H1 (cell line): ENCODE data around the gene CHCHD3. TPM values are rescaled to one million over a fixed set of nuclear protein-coding genes. Genes with fewer than 3 reads are reported as not detected.
A peak's percentile ranks its signal among the peaks of the same experiment; 100 is the strongest.

Experiments
- CTCF ChIA-PET: fragments of 300-600 bp; sonication (Branson Sonifier 250); formaldehyde crosslinking; loops from one replicate; lab custom pipeline; 2021; ENCODE audit not compliant: partially characterized antibody; lab: Charles Lee
- POLR2A ChIA-PET: fragments of 300-600 bp; sonication (Branson Sonifier 250); formaldehyde crosslinking; loops from one replicate; lab custom pipeline; 2021; ENCODE audit warnings: inconsistent platforms; ENCODE audit not compliant: partially characterized antibody; lab: Charles Lee
- DNase-seq, 2 experiments: peaks; one replicate each; pipeline versions ENCODE4 v3.0.0 to v3.0.0-alpha.2; 2010 to 2022; ENCODE audit warnings: low spot score in 2 of 2, low read depth in 1 of 2, mixed read lengths in 1 of 2
- FAIRE-seq: peaks from 2 replicates; lab custom pipeline; 2011; peaks lifted over from hg19 to GRCh38; lab: Jason Lieb, UNC
- H2AFZ ChIP-seq: 2 replicates; pipeline ENCODE4 v1.8.1; 2012; ENCODE audit warnings: low read length, inconsistent platforms
- H2AK5ac ChIP-seq: 2 replicates; pipeline ENCODE4 v1.6.1; 2013; ENCODE audit warnings: low read depth, low read length
- H2BK120ac ChIP-seq: replicated peaks from 2 replicates; pipeline ENCODE3; 2013; ENCODE audit warnings: low read depth, low read length, inconsistent platforms
- H2BK12ac ChIP-seq: 2 replicates; pipeline ENCODE4 v1.6.1; 2013; ENCODE audit warnings: low read depth, low read length
- H2BK15ac ChIP-seq: 2 replicates; pipeline ENCODE4 v1.6.1; 2013; ENCODE audit warnings: low read length
- H2BK20ac ChIP-seq: 2 replicates; pipeline ENCODE4 v1.6.1; 2013; ENCODE audit warnings: low read length
- H2BK5ac ChIP-seq: 2 replicates; pipeline ENCODE4 v1.6.1; 2013; ENCODE audit warnings: low read depth, low read length
- H3K14ac ChIP-seq: 2 replicates; pipeline ENCODE4 v1.6.1; 2013; ENCODE audit warnings: inconsistent platforms; ENCODE audit not compliant: insufficient read length
- H3K18ac ChIP-seq: 2 replicates; pipeline ENCODE4 v1.6.1; 2013; ENCODE audit warnings: low read length; ENCODE audit errors: extremely low read depth
- H3K23ac ChIP-seq: 2 replicates; pipeline ENCODE4 v1.6.1; 2013; ENCODE audit warnings: inconsistent platforms; ENCODE audit not compliant: insufficient read length
- H3K23me2 ChIP-seq: 2 replicates; pipeline ENCODE4 v1.6.1; 2013; ENCODE audit warnings: low read depth, low read length
- H3K27ac ChIP-seq: 2 replicates; pipeline ENCODE4 v1.6.1; 2011; ENCODE audit warnings: low read depth, low read length, inconsistent platforms
- H3K27me3 ChIP-seq, 4 experiments: replicated peaks in 1 of 4; 1 replicate in 1 of 4; 2 replicates in 3 of 4; pipeline versions ENCODE4 v1.6.1 to v1.8.1; 2011 to 2013; ENCODE audit warnings: low read length in 3 of 4, mild to moderate bottlenecking in 3 of 4, inconsistent platforms in 2 of 4, mixed read lengths in 2 of 4, moderate library complexity in 1 of 4; ENCODE audit not compliant: control insufficient read depth in 3 of 4, insufficient read depth in 3 of 4; ENCODE audit errors: extremely low read depth in 1 of 4
- H3K36me3 ChIP-seq, 4 experiments: 2 replicates each; pipeline versions ENCODE4 v1.6.1 to v1.8.1; 2011 to 2013; ENCODE audit warnings: mild to moderate bottlenecking in 4 of 4, low read length in 3 of 4, moderate library complexity in 2 of 4, control low read depth in 1 of 4, inconsistent platforms in 1 of 4; ENCODE audit not compliant: insufficient read depth in 4 of 4, control insufficient read depth in 2 of 4
- H3K4ac ChIP-seq: replicated peaks from 2 replicates; pipeline ENCODE3; 2013; ENCODE audit warnings: low read length, low read depth, mixed read lengths, inconsistent platforms; ENCODE audit not compliant: insufficient read length
- H3K4me1 ChIP-seq, 4 experiments: replicated peaks in 1 of 4; 1 replicate in 1 of 4; 2 replicates in 3 of 4; pipeline versions ENCODE4 v1.6.1 to v1.8.1; 2011 to 2013; ENCODE audit warnings: low read length in 3 of 4, inconsistent platforms in 2 of 4, mixed read lengths in 1 of 4; ENCODE audit not compliant: insufficient read depth in 4 of 4, control insufficient read depth in 3 of 4
- H3K4me2 ChIP-seq, 2 experiments: 2 replicates each; pipeline versions ENCODE4 v1.6.1 to v1.8.1; 2011 to 2013; ENCODE audit warnings: low read depth in 2 of 2, low read length in 2 of 2, control low read depth in 1 of 2, inconsistent platforms in 1 of 2, mild to moderate bottlenecking in 1 of 2; ENCODE audit not compliant: insufficient read depth in 1 of 2
- H3K4me3 ChIP-seq, 4 experiments: fragments of 200-600, 300-600 bp in 1 of 4; sonication (generic), shearing (Covaris generic), sonication (Bioruptor Twin) in 1 of 4; 2 replicates each; pipeline versions ENCODE4 v1.5.1 to v1.8.1; 2011 to 2016; ENCODE audit warnings: low read length in 4 of 4, low read depth in 3 of 4, control low read depth in 2 of 4, inconsistent platforms in 2 of 4, mild to moderate bottlenecking in 2 of 4, mixed read lengths in 1 of 4, moderate library complexity in 1 of 4; ENCODE audit not compliant: insufficient read depth in 2 of 4; ENCODE audit errors: extremely low read depth in 1 of 4
- H3K56ac ChIP-seq: replicated peaks from 2 replicates; pipeline ENCODE3; 2013; ENCODE audit warnings: low read depth, mild to moderate bottlenecking, mixed read lengths, low read length, inconsistent platforms; ENCODE audit not compliant: insufficient read length
- H3K79me1 ChIP-seq: 2 replicates; pipeline ENCODE4 v1.6.1; 2013; ENCODE audit warnings: low read depth, low read length, control low read depth
- H3K79me2 ChIP-seq, 2 experiments: 2 replicates each; pipeline versions ENCODE4 v1.6.1 to v1.8.1; 2012 to 2013; ENCODE audit warnings: low read length in 2 of 2, mild to moderate bottlenecking in 2 of 2, inconsistent platforms in 1 of 2; ENCODE audit not compliant: insufficient read depth in 2 of 2, control insufficient read depth in 1 of 2
- H3K9ac ChIP-seq, 4 experiments: replicated peaks in 1 of 4; 1 replicate in 1 of 4; 2 replicates in 3 of 4; pipeline versions ENCODE4 v1.6.1 to v1.8.1; 2011 to 2013; ENCODE audit warnings: low read depth in 3 of 4, low read length in 3 of 4, control low read depth in 2 of 4, mild to moderate bottlenecking in 2 of 4, moderate library complexity in 2 of 4, inconsistent platforms in 1 of 4; ENCODE audit errors: extremely low read depth in 1 of 4
- H3K9me3 ChIP-seq, 2 experiments: 2 replicates each; pipeline versions ENCODE4 v1.6.1 to v1.8.1; 2012 to 2013; ENCODE audit warnings: mild to moderate bottlenecking in 2 of 2, moderate library complexity in 2 of 2, control low read depth in 1 of 2, inconsistent platforms in 1 of 2, low read depth in 1 of 2, low read length in 1 of 2, mixed read lengths in 1 of 2; ENCODE audit not compliant: insufficient read depth in 2 of 2
- H4K20me1 ChIP-seq, 2 experiments: replicated peaks in 1 of 2; 2 replicates each; pipeline versions ENCODE3 to v1.8.1; 2011 to 2013; ENCODE audit warnings: inconsistent platforms in 2 of 2, low read length in 2 of 2, mild to moderate bottlenecking in 1 of 2; ENCODE audit not compliant: insufficient read depth in 2 of 2, control insufficient read depth in 1 of 2
- H4K5ac ChIP-seq: 2 replicates; pipeline ENCODE4 v1.6.1; 2013; ENCODE audit warnings: low read length, low read depth, mixed read lengths, inconsistent platforms; ENCODE audit not compliant: insufficient read length
- H4K8ac ChIP-seq: 2 replicates; pipeline ENCODE4 v1.8.0; 2013; ENCODE audit warnings: mild to moderate bottlenecking, moderate library complexity, low read length, inconsistent platforms; ENCODE audit not compliant: insufficient read depth; ENCODE audit errors: extremely low read depth
- H4K91ac ChIP-seq: replicated peaks from 2 replicates; pipeline ENCODE3; 2013; ENCODE audit warnings: low read length, mixed read lengths, inconsistent platforms; ENCODE audit not compliant: insufficient read length
- BCL11A ChIP-seq, 2 experiments: IDR thresholded peaks; one replicate each; pipeline ENCODE4 v1.6.1; 2011; ENCODE audit warnings: low read depth in 2 of 2, low read length in 2 of 2, mild to moderate bottlenecking in 2 of 2
- EP300 ChIP-seq, 2 experiments: IDR thresholded peaks; 1 replicate in 1 of 2; 2 replicates in 1 of 2; pipeline ENCODE4 v1.6.1; 2011 to 2012; ENCODE audit warnings: low read depth in 2 of 2, low read length in 2 of 2, mild to moderate bottlenecking in 2 of 2, borderline replicate concordance in 1 of 2, inconsistent platforms in 1 of 2, moderate library complexity in 1 of 2
- GABPA ChIP-seq: IDR thresholded peaks from 2 replicates; pipeline ENCODE4 v1.6.1; 2011; ENCODE audit warnings: mild to moderate bottlenecking, low read length, moderate library complexity, borderline replicate concordance; ENCODE audit not compliant: insufficient read depth
- KDM5A ChIP-seq: fragments of 200-600 bp; IDR thresholded peaks from 2 replicates; pipeline ENCODE4 v1.7.1; 2012; ENCODE audit warnings: mild to moderate bottlenecking, low read length, inconsistent platforms, mixed read lengths
- MAFK ChIP-seq: IDR thresholded peaks from 2 replicates; pipeline ENCODE4 v1.6.1; 2012; ENCODE audit warnings: low read depth, mild to moderate bottlenecking, improper control_type of control experiment, low read length
- RAD21 ChIP-seq, 2 experiments: IDR thresholded peaks in 1 of 2; conservative IDR thresholded peaks in 1 of 2; 2 replicates each; pipeline ENCODE4 v1.6.1; 2011; ENCODE audit warnings: low read depth in 2 of 2, low read length in 2 of 2, improper control_type of control experiment in 1 of 2, inconsistent platforms in 1 of 2, mild to moderate bottlenecking in 1 of 2, moderate library complexity in 1 of 2
- RXRA ChIP-seq: IDR thresholded peaks from 2 replicates; pipeline ENCODE4 v1.6.1; 2011; ENCODE audit warnings: low read depth, mild to moderate bottlenecking, low read length, moderate library complexity; ENCODE audit not compliant: insufficient read depth
- SRF ChIP-seq: IDR thresholded peaks from 2 replicates; pipeline ENCODE4 v1.6.1; 2011; ENCODE audit warnings: mild to moderate bottlenecking, low read depth, low read length, moderate library complexity
- TAF1 ChIP-seq: IDR thresholded peaks from 2 replicates; pipeline ENCODE4 v1.6.1; 2011; ENCODE audit warnings: mild to moderate bottlenecking, low read depth, low read length
- TCF12 ChIP-seq: IDR thresholded peaks from 2 replicates; pipeline ENCODE4 v1.6.1; 2011; ENCODE audit warnings: low read depth, mild to moderate bottlenecking, low read length
- WGBS, 2 experiments: shearing (Covaris generic) in 1 of 2; methylation state at CpG; one replicate each; pipeline versions ENCODE4 v1.1.6 to v1.1.7; 2013 to 2015; ENCODE audit warnings: low lambda C conversion rate in 2 of 2, mixed read lengths in 2 of 2, inconsistent platforms in 1 of 2, low coverage in 1 of 2, missing lambda C conversion rate in 1 of 2; ENCODE audit not compliant: insufficient replicate concordance in 2 of 2, insufficient coverage in 1 of 2, insufficient read length in 1 of 2; ENCODE audit errors: extremely low coverage in 1 of 2, missing lambda C conversion rate in 1 of 2; 5-methylcytosine and 5-hydroxymethylcytosine counted together
- polyA plus RNA-seq, 7 experiments: library from polyadenylated mRNA; depleted of rRNA in 3 of 7; stranded (reverse) in 5 of 7; unstranded in 2 of 7; fragments of >200 nt in 5 of 7; fragments of 200-250 nt in 2 of 7; gene quantifications; 1 replicate in 5 of 7; 2 replicates in 1 of 7; 4 replicates in 1 of 7; pipeline versions ENCODE4 v1.2.1 to v1.2.3, GENCODE V29; 2011 to 2013; ENCODE audit warnings: missing spikeins in 2 of 7, mixed read lengths in 2 of 7
- total RNA-seq: library from RNA; stranded (reverse); fragmentation: NEBNext Ultra II Directional; extraction: Animal tissue kit (Norgen Biotek cat#: 25700); gene quantifications from 2 replicates; pipeline ENCODE4 v1.2.1, GENCODE V29; 2021
- TF ChIP-seq, protein P1 (sequence below): IDR thresholded peaks from 2 replicates; pipeline ENCODE4 v1.6.1; 2012; ENCODE audit warnings: inconsistent platforms
- TF ChIP-seq, protein P2 (sequence below): IDR thresholded peaks from 2 replicates; pipeline ENCODE4 v1.6.1; 2011; ENCODE audit warnings: low read length, improper control_type of control experiment

CHCHD3 gene
- total and polyA plus RNA-seq, 2 of the 8 experiments (the other 6 are each of a cell fraction or from before 2014, with no cell fraction given), result 42.9 to 137 TPM

DNA sequence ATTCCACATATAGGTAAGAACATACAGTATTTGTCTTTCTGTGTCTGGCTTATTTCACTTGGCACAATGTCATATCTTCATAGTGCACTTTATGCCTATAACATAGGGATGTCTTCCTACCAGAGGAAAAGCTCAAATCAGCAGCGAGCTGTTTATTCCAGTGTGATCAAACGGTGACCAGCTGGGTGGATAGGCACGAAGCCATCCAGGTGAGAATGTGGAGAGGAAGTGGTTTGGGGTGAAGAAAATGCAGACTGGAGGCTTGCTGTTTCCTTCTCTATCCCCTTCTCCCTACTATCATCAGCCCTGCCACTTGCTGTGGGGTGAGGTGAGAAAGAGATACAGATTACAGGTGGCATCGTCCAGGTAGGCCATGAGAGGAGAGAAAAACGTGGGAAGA is 52.4 kb downstream of the CHCHD3 start:
- Histone ChIP-seq H2BK5ac (peak overlapping the region; percentile 28; the same call in 1 of the 2 replicates), H2BK12ac (no peak overlapping the region), H3K27ac (no peak overlapping the region), H2AK5ac (0 out of 2 replicates have a peak overlapping the region, but pooled peaks have one; percentile 46), H3K79me1 (peaks cover 7% of the 10 kb centered on the region; the same call in 1 of the 2 replicates), H2BK15ac (no peak overlapping the region), H3K79me2 (peaks cover 5 to 71% of the 10 kb centered on the region in 2 experiments), H3K4ac (no peak overlapping the region), H3K4me2 (no peak overlapping the region), H2AFZ (no peak overlapping the region), H2BK20ac (no peak overlapping the region), H3K4me1 (no peaks in the 10 kb centered on the region), H3K23ac (no peak overlapping the region), H3K23me2 (no peaks in the 10 kb centered on the region), H4K91ac (no peak overlapping the region), H3K14ac (no peak overlapping the region), H2BK120ac (no peak overlapping the region), H4K20me1 (peaks cover 2 to 4% of the 10 kb centered on the region in 2 experiments), H4K8ac (no peak overlapping the region), H3K27me3 (no peaks in the 10 kb centered on the region), H3K36me3 (no peaks in the 10 kb centered on the region), H4K5ac (no peak overlapping the region), H3K9ac (no peak overlapping the region), H3K18ac (no peak overlapping the region), H3K9me3 (0 out of 4 replicates have a peak, but pooled peaks cover 0 to 3% of the 10 kb centered on the region in 2 experiments), H3K4me3 (no peak overlapping the region), H3K56ac (no peak overlapping the region)
- peak; percentile 50 for FAIRE-seq
- POLR2A ChIA-PET, result no interaction called here
- DNase-seq, result no peak
- WGBS, 2 experiments, result 84% methylated on average over 5 of the region's 5 CpGs; no CpG with 5 or more reads in 1 of the 2 experiments
- CTCF ChIA-PET, result interaction anchor here (0.8 to 1.1 kb wide), 3 partner anchors 22 to 314 kb away, joined by 3 to 5 read pairs (median 3); no protein-coding TSS in a partner anchor
- no peak for TF ChIP-seq EP300 (IDR thresholded peaks at IDR 0.05; ENCODE audit: borderline replicate concordance in 1 of 2, low read depth in 2 of 2, low read length in 2 of 2)
- TF ChIP-seq RAD21 (IDR thresholded peaks at IDR 0.05 in 1 of 2, conservative IDR thresholded peaks at IDR 0.05 in 1 of 2; ENCODE audit: low read depth in 2 of 2, low read length in 2 of 2), result no peak
- TF ChIP-seq, protein P1, sequence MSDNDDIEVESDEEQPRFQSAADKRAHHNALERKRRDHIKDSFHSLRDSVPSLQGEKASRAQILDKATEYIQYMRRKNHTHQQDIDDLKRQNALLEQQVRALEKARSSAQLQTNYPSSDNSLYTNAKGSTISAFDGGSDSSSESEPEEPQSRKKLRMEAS, result no peak
- TF ChIP-seq MAFK, result no peak
- TF ChIP-seq RXRA, result no peak
- TF ChIP-seq, protein P2, sequence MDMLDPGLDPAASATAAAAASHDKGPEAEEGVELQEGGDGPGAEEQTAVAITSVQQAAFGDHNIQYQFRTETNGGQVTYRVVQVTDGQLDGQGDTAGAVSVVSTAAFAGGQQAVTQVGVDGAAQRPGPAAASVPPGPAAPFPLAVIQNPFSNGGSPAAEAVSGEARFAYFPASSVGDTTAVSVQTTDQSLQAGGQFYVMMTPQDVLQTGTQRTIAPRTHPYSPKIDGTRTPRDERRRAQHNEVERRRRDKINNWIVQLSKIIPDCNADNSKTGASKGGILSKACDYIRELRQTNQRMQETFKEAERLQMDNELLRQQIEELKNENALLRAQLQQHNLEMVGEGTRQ, result no peak
- TF ChIP-seq SRF, result no peak
- no peak for TF ChIP-seq GABPA
- no peak for TF ChIP-seq TAF1
- no peak for TF ChIP-seq BCL11A (IDR thresholded peaks at IDR 0.05; ENCODE audit: low read depth in 2 of 2, low read length in 2 of 2)
- no peak for TF ChIP-seq KDM5A
- TF ChIP-seq TCF12, result no peak
